HG02884 (cell line): ENCODE measurements around the gene KLHL7.
"Not testable (repeated sequence)": the region's sequence is repeated elsewhere in the genome, so short reads cannot be mapped to it uniquely, and the experiment has no call there.

Source experiments
- ATAC-seq: cut with Tn5 transposase; IDR thresholded peaks from one replicate; pipeline ENCODE4 v1.9.1; 2021; ENCODE audit warnings: mild to moderate bottlenecking, moderate library complexity; ENCODE audit not compliant: unreplicated experiment

The KLHL7 gene

GRCh38 chr7:23214423-23214822 is 108.8 kb downstream of the KLHL7 start:
- ATAC-seq = no peak

GRCh38 chr7:23214938-23215337 is 109.4 kb downstream of the KLHL7 start:
- ATAC-seq = no peak

- no peak for ATAC-seq
These were observed 110.4 kb downstream of the KLHL7 start for GRCh38 chr7:23216021-23216420.

- ATAC-seq = no peak
These were observed 112.6 kb downstream of the KLHL7 start for GRCh38 chr7:23218196-23218595.

GRCh38 chr7:23220690-23221305 is 115.2 kb downstream of the KLHL7 start:
- no peak for ATAC-seq

GRCh38 chr7:23222439-23223030 is 117.0 kb downstream of the KLHL7 start:
- no peak for ATAC-seq

- ATAC-seq = not testable (repeated sequence)
These were observed 118.8 kb downstream of the KLHL7 start for GRCh38 chr7:23224364-23224763.

- ATAC-seq = no peak
These were observed 121.4 kb downstream of the KLHL7 start for GRCh38 chr7:23226844-23227450.
